ENCODE measurements around the gene POLR2F.

DNA sequence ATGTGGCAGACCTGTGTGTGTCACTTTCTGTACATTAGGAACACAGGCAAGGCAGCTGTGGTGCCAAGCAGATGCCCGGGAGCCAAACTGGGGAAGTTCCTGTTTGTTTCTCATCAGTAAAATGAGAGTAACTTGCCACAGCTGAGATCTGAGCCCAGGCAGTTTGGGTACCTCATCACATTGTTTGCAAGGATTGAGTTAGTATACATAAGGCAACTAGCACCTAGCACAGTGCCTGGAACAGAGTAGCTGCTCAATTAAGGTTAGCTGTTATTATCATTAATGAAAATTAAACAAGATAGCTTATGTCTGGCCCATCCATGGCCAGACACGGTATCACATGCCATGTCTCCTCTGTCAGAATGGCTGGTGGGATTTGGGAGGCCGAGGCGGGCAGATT is 23.0 kb downstream of the POLR2F start:
- TF ChIP-seq, protein P1, sequence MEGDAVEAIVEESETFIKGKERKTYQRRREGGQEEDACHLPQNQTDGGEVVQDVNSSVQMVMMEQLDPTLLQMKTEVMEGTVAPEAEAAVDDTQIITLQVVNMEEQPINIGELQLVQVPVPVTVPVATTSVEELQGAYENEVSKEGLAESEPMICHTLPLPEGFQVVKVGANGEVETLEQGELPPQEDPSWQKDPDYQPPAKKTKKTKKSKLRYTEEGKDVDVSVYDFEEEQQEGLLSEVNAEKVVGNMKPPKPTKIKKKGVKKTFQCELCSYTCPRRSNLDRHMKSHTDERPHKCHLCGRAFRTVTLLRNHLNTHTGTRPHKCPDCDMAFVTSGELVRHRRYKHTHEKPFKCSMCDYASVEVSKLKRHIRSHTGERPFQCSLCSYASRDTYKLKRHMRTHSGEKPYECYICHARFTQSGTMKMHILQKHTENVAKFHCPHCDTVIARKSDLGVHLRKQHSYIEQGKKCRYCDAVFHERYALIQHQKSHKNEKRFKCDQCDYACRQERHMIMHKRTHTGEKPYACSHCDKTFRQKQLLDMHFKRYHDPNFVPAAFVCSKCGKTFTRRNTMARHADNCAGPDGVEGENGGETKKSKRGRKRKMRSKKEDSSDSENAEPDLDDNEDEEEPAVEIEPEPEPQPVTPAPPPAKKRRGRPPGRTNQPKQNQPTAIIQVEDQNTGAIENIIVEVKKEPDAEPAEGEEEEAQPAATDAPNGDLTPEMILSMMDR (IDR thresholded peaks at IDR 0.05; ENCODE audit: low read depth, low read length, poor library complexity, severe bottlenecking): no peak
- TF ChIP-seq EZH2phosphoT487 (IDR thresholded peaks at IDR 0.05; ENCODE audit: borderline replicate concordance, low read length): no peak

Measured in DOHH2 (cell line).